LNCaP clone FGC (cell line): ENCODE results near the gene LIMK1.
A peak's percentile ranks its signal among the peaks of the same experiment; 100 is the strongest.

Experiments
- DNase-seq: peaks from one replicate; pipeline ENCODE4 v3.0.0-alpha.2; 2011; ENCODE audit warnings: low read depth
- H3K4me3 ChIP-seq: 2 replicates; pipeline ENCODE4 v1.5.1; 2011; ENCODE audit warnings: mild to moderate bottlenecking, low read depth, low read length, control low read depth
- TF ChIP-seq, protein P1 (sequence below): IDR thresholded peaks from 2 replicates; pipeline ENCODE4 v1.5.1; 2012; ENCODE audit warnings: mild to moderate bottlenecking; ENCODE audit not compliant: control insufficient read depth, insufficient read depth; ENCODE audit errors: extremely low read depth

Gene LIMK1

GRCh38 chr7:74057216-74057925, 26.2 kb upstream of the LIMK1 start:
- no peak for DNase-seq
- TF ChIP-seq, protein P1, sequence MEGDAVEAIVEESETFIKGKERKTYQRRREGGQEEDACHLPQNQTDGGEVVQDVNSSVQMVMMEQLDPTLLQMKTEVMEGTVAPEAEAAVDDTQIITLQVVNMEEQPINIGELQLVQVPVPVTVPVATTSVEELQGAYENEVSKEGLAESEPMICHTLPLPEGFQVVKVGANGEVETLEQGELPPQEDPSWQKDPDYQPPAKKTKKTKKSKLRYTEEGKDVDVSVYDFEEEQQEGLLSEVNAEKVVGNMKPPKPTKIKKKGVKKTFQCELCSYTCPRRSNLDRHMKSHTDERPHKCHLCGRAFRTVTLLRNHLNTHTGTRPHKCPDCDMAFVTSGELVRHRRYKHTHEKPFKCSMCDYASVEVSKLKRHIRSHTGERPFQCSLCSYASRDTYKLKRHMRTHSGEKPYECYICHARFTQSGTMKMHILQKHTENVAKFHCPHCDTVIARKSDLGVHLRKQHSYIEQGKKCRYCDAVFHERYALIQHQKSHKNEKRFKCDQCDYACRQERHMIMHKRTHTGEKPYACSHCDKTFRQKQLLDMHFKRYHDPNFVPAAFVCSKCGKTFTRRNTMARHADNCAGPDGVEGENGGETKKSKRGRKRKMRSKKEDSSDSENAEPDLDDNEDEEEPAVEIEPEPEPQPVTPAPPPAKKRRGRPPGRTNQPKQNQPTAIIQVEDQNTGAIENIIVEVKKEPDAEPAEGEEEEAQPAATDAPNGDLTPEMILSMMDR, result no peak
- no peak overlapping the region for H3K4me3 ChIP-seq

GRCh38 chr7:74057987-74058386, 25.6 kb upstream of the LIMK1 start:
- DNase-seq, result no peak
- H3K4me3 ChIP-seq, result no peak overlapping the region
- TF ChIP-seq, protein P1, result no peak

DNA sequence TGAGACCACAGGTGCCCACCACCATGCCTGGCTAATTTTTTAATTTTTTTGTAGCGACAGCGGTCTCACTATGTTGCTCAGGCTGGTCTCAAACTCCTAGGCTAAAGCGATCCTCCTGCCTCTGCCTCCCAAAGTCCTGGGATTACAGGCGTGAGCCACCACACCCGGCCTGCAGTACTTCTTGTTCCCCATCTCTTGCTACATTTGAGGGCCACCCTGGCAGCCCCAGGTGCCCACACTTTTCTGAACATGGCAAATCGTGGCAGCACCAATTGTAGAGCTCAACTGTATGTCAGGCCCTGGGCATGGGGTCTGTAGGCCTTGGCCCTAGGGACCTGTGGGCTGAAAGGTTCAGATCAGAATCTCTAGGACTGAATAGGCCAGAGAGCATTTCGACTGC, 25.1 kb upstream of the LIMK1 start:
- TF ChIP-seq, protein P1, result no peak
- H3K4me3 ChIP-seq, result no peak overlapping the region
- DNase-seq, result no peak

GRCh38 chr7:74059037-74059436, 24.6 kb upstream of the LIMK1 start:
- TF ChIP-seq, protein P1, result no peak
- DNase-seq, result no peak
- H3K4me3 ChIP-seq, result no peak overlapping the region

DNA sequence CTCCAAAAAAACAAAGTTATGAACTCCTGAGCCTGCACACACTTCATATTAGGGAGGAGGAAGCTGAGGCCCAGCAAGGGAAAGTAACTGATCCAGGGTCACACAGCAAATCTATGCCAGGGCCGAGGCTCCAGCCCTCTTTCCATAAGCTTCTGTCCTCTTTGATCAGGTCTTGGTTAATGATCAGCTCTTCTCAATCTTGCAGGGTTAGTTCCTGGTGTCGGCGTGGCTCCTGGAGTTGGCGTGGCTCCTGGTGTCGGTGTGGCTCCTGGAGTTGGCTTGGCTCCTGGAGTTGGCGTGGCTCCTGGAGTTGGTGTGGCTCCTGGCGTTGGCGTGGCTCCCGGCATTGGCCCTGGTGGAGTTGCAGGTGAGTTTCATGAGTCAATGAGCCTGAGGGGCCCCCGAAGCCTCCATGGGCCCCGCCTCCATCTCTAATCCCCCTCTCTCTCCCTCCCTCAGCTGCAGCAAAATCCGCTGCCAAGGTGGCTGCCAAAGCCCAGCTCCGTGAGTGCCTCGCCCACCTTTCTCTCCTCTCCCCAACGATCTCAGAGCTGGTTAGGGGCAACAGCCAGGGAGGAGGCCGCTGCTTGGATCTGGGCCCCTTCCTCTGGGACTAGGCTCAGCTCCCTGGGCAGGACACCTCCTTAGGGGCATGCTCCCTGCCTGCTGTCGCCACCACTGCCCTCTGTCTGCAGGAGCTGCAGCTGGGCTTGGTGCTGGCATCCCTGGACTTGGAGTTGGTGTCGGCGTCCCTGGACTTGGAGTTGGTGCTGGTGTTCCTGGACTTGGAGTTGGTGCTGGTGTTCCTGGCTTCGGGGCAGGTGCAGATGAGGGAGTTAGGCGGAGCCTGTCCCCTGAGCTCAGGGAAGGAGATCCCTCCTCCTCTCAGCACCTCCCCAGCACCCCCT, 23.7 kb upstream of the LIMK1 start:
- TF ChIP-seq, protein P1, result peak; percentile 31; the same call in 1 of the 2 replicates
- peak; percentile 37 for DNase-seq

GRCh38 chr7:74061840-74062539, 21.6 kb upstream of the LIMK1 start:
- TF ChIP-seq, protein P1, result no peak
- no peak overlapping the region for H3K4me3 ChIP-seq
- no peak for DNase-seq

More for the DNA sequence above, 23.7 kb upstream of the LIMK1 start:
- H3K4me3 ChIP-seq, result no peak overlapping the region
